DMS153 treated with DMSO at 0.1 percent for 48 hours (cell line): ENCODE measurements around the gene ZBTB7B.

ENCODE experiments used
- DNase-seq: peaks from one replicate; lab custom pipeline; 2025; ENCODE audit not compliant: unreplicated experiment; lab: John Stamatoyannopoulos, UW

The ZBTB7B gene

GRCh38 chr1:155034318-155035208 lies 32.0 kb downstream of the ZBTB7B start:
- DNase-seq: no peak

- no peak for DNase-seq
Observed at GRCh38 chr1:155035936-155036335, 33.3 kb downstream of the ZBTB7B start.

- DNase-seq: no peak
Observed at GRCh38 chr1:155037043-155037442, 34.4 kb downstream of the ZBTB7B start.

GRCh38 chr1:155037851-155038441 lies 35.3 kb downstream of the ZBTB7B start:
- no peak for DNase-seq

- no peak for DNase-seq
Observed at GRCh38 chr1:155038602-155039307, 36.2 kb downstream of the ZBTB7B start.

GRCh38 chr1:155039308-155039669 lies 36.7 kb downstream of the ZBTB7B start:
- no peak for DNase-seq

GRCh38 chr1:155040358-155041093 lies 37.9 kb downstream of the ZBTB7B start:
- no peak for DNase-seq

GRCh38 chr1:155042789-155043188 lies 40.2 kb downstream of the ZBTB7B start:
- DNase-seq: no peak

GRCh38 chr1:155043301-155043702 lies 40.7 kb downstream of the ZBTB7B start:
- DNase-seq: no peak

GRCh38 chr1:155043793-155044192 lies 41.2 kb downstream of the ZBTB7B start:
- no peak for DNase-seq

GRCh38 chr1:155044365-155044764 lies 41.8 kb downstream of the ZBTB7B start:
- no peak for DNase-seq

- peak; percentile 90 for DNase-seq
Observed at GRCh38 chr1:155044812-155045657, 42.4 kb downstream of the ZBTB7B start.

- no peak for DNase-seq
Observed at GRCh38 chr1:155048449-155049334, 46.1 kb downstream of the ZBTB7B start.

- DNase-seq: no peak
Observed at GRCh38 chr1:155049651-155050559, 47.3 kb downstream of the ZBTB7B start.

- DNase-seq: peak; percentile 86
Observed at GRCh38 chr1:155050560-155051341, 48.1 kb downstream of the ZBTB7B start, which contains the start of gene ADAM15. TSS of gene ADAM15 (plus strand) at chr1:155051316. CDS start at chr1:155051387, 71 bp downstream.

GRCh38 chr1:155051342-155051776 lies 48.8 kb downstream of the ZBTB7B start:
- no peak for DNase-seq

- no peak for DNase-seq
Observed at GRCh38 chr1:155051777-155052398, 49.3 kb downstream of the ZBTB7B start.
